ENCODE results near the gene CAMTA2.

DNA sequence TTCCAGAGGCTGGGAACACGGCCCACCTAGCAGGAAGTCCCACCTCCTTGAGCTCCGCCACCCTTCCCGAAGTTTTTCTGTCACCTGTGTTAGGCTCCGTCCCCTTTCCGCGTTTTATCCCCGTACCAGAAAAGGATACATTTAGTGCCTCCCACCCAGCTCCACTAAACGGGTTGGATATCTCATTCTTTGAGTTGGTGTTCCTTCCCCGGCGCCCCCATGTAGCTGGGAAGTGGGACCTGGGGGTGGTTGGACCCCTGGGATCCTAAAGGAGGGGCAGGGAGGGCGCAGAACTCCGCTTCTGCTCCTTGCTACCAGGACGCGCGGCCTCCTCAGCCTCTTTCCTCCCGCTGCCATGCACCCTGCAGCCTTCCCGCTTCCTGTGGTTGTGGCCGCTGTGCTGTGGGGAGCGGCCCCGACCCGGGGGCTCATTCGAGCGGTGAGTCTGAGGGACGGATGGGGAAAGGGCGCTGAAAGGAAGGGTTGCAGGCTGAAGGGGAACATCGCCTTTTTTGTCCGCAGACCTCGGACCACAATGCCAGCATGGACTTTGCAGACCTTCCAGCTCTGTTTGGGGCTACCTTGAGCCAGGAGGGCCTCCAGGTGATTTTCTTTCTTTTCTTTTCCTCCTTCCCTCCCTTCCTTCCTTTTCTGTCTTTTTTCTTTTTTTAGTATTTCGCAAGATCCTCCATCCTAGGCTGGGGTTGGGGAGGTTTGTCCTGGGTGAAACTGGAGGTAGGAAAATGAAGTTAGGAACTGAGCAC is 46.7 kb downstream of the CAMTA2 start:
- TF ChIP-seq POLR2AphosphoS5 (IDR thresholded peaks at IDR 0.05; ENCODE audit: low read depth) (peak; percentile 36; the same call in 1 of the 2 replicates), CREB1 (CRISPR knock-in tag; IDR thresholded peaks at IDR 0.05; ENCODE audit: low read depth) (no peak), EZH2 (IDR thresholded peaks at IDR 0.05; ENCODE audit: low read depth, unreplicated experiment) (no peak)
- TF ChIP-seq, protein P1, sequence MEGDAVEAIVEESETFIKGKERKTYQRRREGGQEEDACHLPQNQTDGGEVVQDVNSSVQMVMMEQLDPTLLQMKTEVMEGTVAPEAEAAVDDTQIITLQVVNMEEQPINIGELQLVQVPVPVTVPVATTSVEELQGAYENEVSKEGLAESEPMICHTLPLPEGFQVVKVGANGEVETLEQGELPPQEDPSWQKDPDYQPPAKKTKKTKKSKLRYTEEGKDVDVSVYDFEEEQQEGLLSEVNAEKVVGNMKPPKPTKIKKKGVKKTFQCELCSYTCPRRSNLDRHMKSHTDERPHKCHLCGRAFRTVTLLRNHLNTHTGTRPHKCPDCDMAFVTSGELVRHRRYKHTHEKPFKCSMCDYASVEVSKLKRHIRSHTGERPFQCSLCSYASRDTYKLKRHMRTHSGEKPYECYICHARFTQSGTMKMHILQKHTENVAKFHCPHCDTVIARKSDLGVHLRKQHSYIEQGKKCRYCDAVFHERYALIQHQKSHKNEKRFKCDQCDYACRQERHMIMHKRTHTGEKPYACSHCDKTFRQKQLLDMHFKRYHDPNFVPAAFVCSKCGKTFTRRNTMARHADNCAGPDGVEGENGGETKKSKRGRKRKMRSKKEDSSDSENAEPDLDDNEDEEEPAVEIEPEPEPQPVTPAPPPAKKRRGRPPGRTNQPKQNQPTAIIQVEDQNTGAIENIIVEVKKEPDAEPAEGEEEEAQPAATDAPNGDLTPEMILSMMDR (conservative IDR thresholded peaks at IDR 0.05; ENCODE audit: low read depth in 2 of 2) = no peak
- TF ChIP-seq, protein P2, sequence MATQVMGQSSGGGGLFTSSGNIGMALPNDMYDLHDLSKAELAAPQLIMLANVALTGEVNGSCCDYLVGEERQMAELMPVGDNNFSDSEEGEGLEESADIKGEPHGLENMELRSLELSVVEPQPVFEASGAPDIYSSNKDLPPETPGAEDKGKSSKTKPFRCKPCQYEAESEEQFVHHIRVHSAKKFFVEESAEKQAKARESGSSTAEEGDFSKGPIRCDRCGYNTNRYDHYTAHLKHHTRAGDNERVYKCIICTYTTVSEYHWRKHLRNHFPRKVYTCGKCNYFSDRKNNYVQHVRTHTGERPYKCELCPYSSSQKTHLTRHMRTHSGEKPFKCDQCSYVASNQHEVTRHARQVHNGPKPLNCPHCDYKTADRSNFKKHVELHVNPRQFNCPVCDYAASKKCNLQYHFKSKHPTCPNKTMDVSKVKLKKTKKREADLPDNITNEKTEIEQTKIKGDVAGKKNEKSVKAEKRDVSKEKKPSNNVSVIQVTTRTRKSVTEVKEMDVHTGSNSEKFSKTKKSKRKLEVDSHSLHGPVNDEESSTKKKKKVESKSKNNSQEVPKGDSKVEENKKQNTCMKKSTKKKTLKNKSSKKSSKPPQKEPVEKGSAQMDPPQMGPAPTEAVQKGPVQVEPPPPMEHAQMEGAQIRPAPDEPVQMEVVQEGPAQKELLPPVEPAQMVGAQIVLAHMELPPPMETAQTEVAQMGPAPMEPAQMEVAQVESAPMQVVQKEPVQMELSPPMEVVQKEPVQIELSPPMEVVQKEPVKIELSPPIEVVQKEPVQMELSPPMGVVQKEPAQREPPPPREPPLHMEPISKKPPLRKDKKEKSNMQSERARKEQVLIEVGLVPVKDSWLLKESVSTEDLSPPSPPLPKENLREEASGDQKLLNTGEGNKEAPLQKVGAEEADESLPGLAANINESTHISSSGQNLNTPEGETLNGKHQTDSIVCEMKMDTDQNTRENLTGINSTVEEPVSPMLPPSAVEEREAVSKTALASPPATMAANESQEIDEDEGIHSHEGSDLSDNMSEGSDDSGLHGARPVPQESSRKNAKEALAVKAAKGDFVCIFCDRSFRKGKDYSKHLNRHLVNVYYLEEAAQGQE (IDR thresholded peaks at IDR 0.05; ENCODE audit: unreplicated experiment) = no peak

Data from GM23338 (cell line).